Measurements from ENCODE around the gene MDP1. TPM values are rescaled to one million over a fixed set of nuclear protein-coding genes. Genes with fewer than 3 reads are reported as not detected.
A peak's percentile ranks its signal among the peaks of the same experiment; 100 is the strongest.

MDP1 gene
- total RNA-seq, 2 donors from 2014 or later: 8.2 to 10.9 TPM

GRCh38 chr14:24240110-24240918 lies 24.4 kb upstream of the MDP1 start:
- H3K9ac ChIP-seq (ENCODE audit: low read depth in 2 of 2, low read length in 2 of 2): peak overlapping the region in 1 of 2 donors; percentile 61
- no peaks in the 10 kb centered on the region for H3K36me3 ChIP-seq
- H3K9me3 ChIP-seq: no peaks in the 10 kb centered on the region
- intact Hi-C loops (cut with DNase I): loop anchor here (10.0 kb wide), 1 partner anchor 194 kb away; no protein-coding TSS in a partner anchor
- TF ChIP-seq CTCF (IDR thresholded peaks at IDR 0.05): no peak
- H3K27me3 ChIP-seq: no peaks in the 10 kb centered on the region
- no peak for DNase-seq
- peaks cover 11% of the 10 kb centered on the region for H3K4me1 ChIP-seq
- H3K4me3 ChIP-seq: no peak overlapping the region
- H3K27ac ChIP-seq: no peak overlapping the region

- H3K9me3 ChIP-seq: no peaks in the 10 kb centered on the region
- H3K4me1 ChIP-seq: peaks cover 11% of the 10 kb centered on the region
- no peaks in the 10 kb centered on the region for H3K36me3 ChIP-seq
- intact Hi-C loops (cut with DNase I): no loop called here
- no peak for TF ChIP-seq CTCF (IDR thresholded peaks at IDR 0.05)
- no peak overlapping the region for H3K27ac ChIP-seq
- DNase-seq: no peak
- H3K27me3 ChIP-seq: no peaks in the 10 kb centered on the region
- no peak overlapping the region for H3K4me3 ChIP-seq
- H3K9ac ChIP-seq (ENCODE audit: low read depth in 2 of 2, low read length in 2 of 2): no peak overlapping the region
Measured at GRCh38 chr14:24238527-24239037, 22.7 kb upstream of the MDP1 start.

- no peaks in the 10 kb centered on the region for H3K36me3 ChIP-seq
- no peak overlapping the region for H3K4me3 ChIP-seq
- no peaks in the 10 kb centered on the region for H3K27me3 ChIP-seq
- no peak overlapping the region for H3K27ac ChIP-seq
- TF ChIP-seq CTCF (IDR thresholded peaks at IDR 0.05): no peak
- no peak for DNase-seq
- no peak overlapping the region for H3K9ac ChIP-seq (ENCODE audit: low read depth in 2 of 2, low read length in 2 of 2)
- H3K4me1 ChIP-seq: peaks cover 11% of the 10 kb centered on the region
- H3K9me3 ChIP-seq: no peaks in the 10 kb centered on the region
- intact Hi-C loops (cut with DNase I): no loop called here
Measured at GRCh38 chr14:24238123-24238522, 22.3 kb upstream of the MDP1 start.

- intact Hi-C loops (cut with DNase I): no loop called here
- H3K27ac ChIP-seq: no peak overlapping the region
- no peak for TF ChIP-seq CTCF (IDR thresholded peaks at IDR 0.05)
- H3K27me3 ChIP-seq: no peaks in the 10 kb centered on the region
- no peak overlapping the region for H3K4me3 ChIP-seq
- no peaks in the 10 kb centered on the region for H3K9me3 ChIP-seq
- peaks cover 11% of the 10 kb centered on the region for H3K4me1 ChIP-seq
- H3K36me3 ChIP-seq: no peaks in the 10 kb centered on the region
- H3K9ac ChIP-seq (ENCODE audit: low read depth in 2 of 2, low read length in 2 of 2): no peak overlapping the region
- DNase-seq: no peak
Measured at GRCh38 chr14:24237463-24237955, 21.6 kb upstream of the MDP1 start.

- Histone ChIP-seq H3K9ac (ENCODE audit: low read depth in 2 of 2, low read length in 2 of 2) (no peak overlapping the region), H3K36me3 (no peaks in the 10 kb centered on the region), H3K27me3 (no peaks in the 10 kb centered on the region), H3K27ac (no peak overlapping the region), H3K9me3 (no peaks in the 10 kb centered on the region), H3K4me3 (no peak overlapping the region), H3K4me1 (peaks cover 11% of the 10 kb centered on the region)
- no peak for TF ChIP-seq CTCF (IDR thresholded peaks at IDR 0.05)
- intact Hi-C loops (cut with DNase I): no loop called here
- no peak for DNase-seq
Measured at GRCh38 chr14:24236689-24237462, 21.0 kb upstream of the MDP1 start.
